ENCODE measurements around the gene NEURL4. TPM values are rescaled to one million over a fixed set of nuclear protein-coding genes. Genes with fewer than 3 reads are reported as not detected.
"Not testable (repeated sequence)": the region's sequence is repeated elsewhere in the genome, so short reads cannot be mapped to it uniquely, and the experiment has no call there.

Gene NEURL4
- polyA plus RNA-seq, 1 of the 3 experiments (the other 2 are of a cell fraction): 22.1 TPM

DNA sequence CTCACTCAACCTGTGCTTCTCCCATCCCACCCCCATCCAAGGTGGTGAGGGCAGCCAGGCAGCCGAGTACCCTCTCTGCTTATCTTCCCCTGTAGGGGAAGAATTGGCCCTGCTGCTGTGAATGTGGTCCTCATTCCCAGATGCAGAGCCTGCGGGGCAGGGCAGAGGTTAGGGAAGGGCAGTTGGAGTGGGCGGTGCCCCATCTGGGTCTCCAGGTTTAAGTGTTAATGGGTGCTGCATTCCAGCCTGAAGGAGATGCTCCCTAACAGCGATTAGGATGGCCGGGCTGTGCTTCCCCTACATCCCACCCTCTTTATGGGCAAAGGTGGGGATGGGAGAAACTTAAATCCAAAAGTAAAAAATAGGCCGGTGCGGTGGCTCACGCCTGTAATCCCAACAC is 37.9 kb upstream of the NEURL4 start:
- H3K36me3 ChIP-seq (replicated peaks in 1 of 2; ENCODE audit: control insufficient read depth in 1 of 2, insufficient read depth in 2 of 2, low read length in 1 of 2): no peaks in the 10 kb centered on the region
- CTCF ChIA-PET: no interaction called here
- H2AFZ ChIP-seq (ENCODE audit: low read depth): no peak overlapping the region
- no peaks in the 10 kb centered on the region; a peak in 1 of 4 replicates for H3K4me1 ChIP-seq (ENCODE audit: control insufficient read depth in 1 of 2, insufficient read depth in 2 of 2, low read depth in 1 of 2, low read length in 1 of 2)
- no peak overlapping the region for H3K4me2 ChIP-seq
- no peaks in the 10 kb centered on the region for H3K79me2 ChIP-seq (ENCODE audit: insufficient read depth)
- H3K9ac ChIP-seq: no peak overlapping the region
- H3K4me3 ChIP-seq (ENCODE audit: low read depth in 2 of 2, low read length in 1 of 2): no peak overlapping the region
- no peaks in the 10 kb centered on the region for H3K9me2 ChIP-seq
- no peaks in the 10 kb centered on the region for H3K27me3 ChIP-seq (ENCODE audit: insufficient read depth)
- no peak for DNase-seq
- 92% methylated on average over 5 of the region's 8 CpGs for WGBS (ENCODE audit: low lambda C conversion rate)
- no peaks in the 10 kb centered on the region for H3K9me3 ChIP-seq
- H4K20me1 ChIP-seq (ENCODE audit: insufficient read depth): no peaks in the 10 kb centered on the region
- H3F3A ChIP-seq (replicated peaks; ENCODE audit: insufficient read depth): no peaks in the 10 kb centered on the region
- TF ChIP-seq RFX5 (IDR thresholded peaks at IDR 0.05; ENCODE audit: low read length) (no peak), SMC3 (IDR thresholded peaks at IDR 0.05; ENCODE audit: low read depth, low read length) (no peak), SIN3A (IDR thresholded peaks at IDR 0.05; ENCODE audit: borderline replicate concordance, low read depth, low read length) (no peak), FOXJ3 (CRISPR knock-in tag; IDR thresholded peaks at IDR 0.05) (no peak), FOXM1 (IDR thresholded peaks at IDR 0.05; ENCODE audit: low read depth) (no peak), POLR2AphosphoS5 (IDR thresholded peaks at IDR 0.05; ENCODE audit: low read depth, low read length) (no peak), EP300 (IDR thresholded peaks at IDR 0.05; ENCODE audit: borderline replicate concordance in 1 of 2, low read depth in 1 of 2, low read length in 1 of 2) (no peak), MXI1 (IDR thresholded peaks at IDR 0.05; ENCODE audit: low read depth, low read length) (no peak), GABPA (IDR thresholded peaks at IDR 0.05; ENCODE audit: low read depth) (no peak), MEF2A (IDR thresholded peaks at IDR 0.05; ENCODE audit: borderline replicate concordance, low read depth) (no peak), NRF1 (IDR thresholded peaks at IDR 0.05; ENCODE audit: low read depth, low read length) (no peak), RCOR1 (IDR thresholded peaks at IDR 0.05; ENCODE audit: low read length) (no peak)
- TF ChIP-seq, protein P1, sequence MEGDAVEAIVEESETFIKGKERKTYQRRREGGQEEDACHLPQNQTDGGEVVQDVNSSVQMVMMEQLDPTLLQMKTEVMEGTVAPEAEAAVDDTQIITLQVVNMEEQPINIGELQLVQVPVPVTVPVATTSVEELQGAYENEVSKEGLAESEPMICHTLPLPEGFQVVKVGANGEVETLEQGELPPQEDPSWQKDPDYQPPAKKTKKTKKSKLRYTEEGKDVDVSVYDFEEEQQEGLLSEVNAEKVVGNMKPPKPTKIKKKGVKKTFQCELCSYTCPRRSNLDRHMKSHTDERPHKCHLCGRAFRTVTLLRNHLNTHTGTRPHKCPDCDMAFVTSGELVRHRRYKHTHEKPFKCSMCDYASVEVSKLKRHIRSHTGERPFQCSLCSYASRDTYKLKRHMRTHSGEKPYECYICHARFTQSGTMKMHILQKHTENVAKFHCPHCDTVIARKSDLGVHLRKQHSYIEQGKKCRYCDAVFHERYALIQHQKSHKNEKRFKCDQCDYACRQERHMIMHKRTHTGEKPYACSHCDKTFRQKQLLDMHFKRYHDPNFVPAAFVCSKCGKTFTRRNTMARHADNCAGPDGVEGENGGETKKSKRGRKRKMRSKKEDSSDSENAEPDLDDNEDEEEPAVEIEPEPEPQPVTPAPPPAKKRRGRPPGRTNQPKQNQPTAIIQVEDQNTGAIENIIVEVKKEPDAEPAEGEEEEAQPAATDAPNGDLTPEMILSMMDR (IDR thresholded peaks at IDR 0.05): no peak
- TF ChIP-seq, protein P2, sequence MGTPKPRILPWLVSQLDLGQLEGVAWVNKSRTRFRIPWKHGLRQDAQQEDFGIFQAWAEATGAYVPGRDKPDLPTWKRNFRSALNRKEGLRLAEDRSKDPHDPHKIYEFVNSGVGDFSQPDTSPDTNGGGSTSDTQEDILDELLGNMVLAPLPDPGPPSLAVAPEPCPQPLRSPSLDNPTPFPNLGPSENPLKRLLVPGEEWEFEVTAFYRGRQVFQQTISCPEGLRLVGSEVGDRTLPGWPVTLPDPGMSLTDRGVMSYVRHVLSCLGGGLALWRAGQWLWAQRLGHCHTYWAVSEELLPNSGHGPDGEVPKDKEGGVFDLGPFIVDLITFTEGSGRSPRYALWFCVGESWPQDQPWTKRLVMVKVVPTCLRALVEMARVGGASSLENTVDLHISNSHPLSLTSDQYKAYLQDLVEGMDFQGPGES (IDR thresholded peaks at IDR 0.05; ENCODE audit: low read depth, low read length): no peak
- TF ChIP-seq, protein P3, sequence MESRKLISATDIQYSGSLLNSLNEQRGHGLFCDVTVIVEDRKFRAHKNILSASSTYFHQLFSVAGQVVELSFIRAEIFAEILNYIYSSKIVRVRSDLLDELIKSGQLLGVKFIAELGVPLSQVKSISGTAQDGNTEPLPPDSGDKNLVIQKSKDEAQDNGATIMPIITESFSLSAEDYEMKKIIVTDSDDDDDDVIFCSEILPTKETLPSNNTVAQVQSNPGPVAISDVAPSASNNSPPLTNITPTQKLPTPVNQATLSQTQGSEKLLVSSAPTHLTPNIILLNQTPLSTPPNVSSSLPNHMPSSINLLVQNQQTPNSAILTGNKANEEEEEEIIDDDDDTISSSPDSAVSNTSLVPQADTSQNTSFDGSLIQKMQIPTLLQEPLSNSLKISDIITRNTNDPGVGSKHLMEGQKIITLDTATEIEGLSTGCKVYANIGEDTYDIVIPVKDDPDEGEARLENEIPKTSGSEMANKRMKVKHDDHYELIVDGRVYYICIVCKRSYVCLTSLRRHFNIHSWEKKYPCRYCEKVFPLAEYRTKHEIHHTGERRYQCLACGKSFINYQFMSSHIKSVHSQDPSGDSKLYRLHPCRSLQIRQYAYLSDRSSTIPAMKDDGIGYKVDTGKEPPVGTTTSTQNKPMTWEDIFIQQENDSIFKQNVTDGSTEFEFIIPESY (IDR thresholded peaks at IDR 0.05; ENCODE audit: borderline replicate concordance, low read depth): no peak
- TF ChIP-seq, protein P4, sequence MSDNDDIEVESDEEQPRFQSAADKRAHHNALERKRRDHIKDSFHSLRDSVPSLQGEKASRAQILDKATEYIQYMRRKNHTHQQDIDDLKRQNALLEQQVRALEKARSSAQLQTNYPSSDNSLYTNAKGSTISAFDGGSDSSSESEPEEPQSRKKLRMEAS (IDR thresholded peaks at IDR 0.05; ENCODE audit: low read depth): no peak
- H3K27ac ChIP-seq (ENCODE audit: low read depth in 2 of 2, low read length in 1 of 2): no peak overlapping the region
- POLR2A ChIA-PET: no interaction called here

DNA sequence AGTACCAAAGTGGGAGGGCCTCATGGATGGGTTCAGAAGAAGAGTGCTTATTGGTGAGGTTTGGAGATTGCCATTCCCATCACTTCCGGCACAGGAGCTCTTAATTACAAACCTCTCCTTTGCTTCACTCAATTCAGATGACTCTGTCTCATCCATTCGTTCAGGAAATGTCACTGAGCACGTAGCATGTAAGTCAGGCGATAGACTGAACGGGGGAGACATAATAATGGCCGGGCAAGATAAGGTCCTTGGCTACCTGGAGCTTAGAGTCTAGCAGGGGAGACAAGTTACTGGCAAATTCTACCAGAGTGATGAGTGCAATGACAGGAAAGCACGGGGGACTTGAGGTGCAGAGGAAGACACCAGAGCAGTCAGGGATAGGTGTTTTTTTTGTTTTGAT is 36.8 kb upstream of the NEURL4 start:
- H3K9ac ChIP-seq; H4K20me1 ChIP-seq (ENCODE audit: insufficient read depth); H3K79me2 ChIP-seq (ENCODE audit: insufficient read depth); DNase-seq; H3K4me3 ChIP-seq (ENCODE audit: low read depth in 2 of 2, low read length in 1 of 2); H3K27me3 ChIP-seq (ENCODE audit: insufficient read depth); H3K36me3 ChIP-seq (replicated peaks in 1 of 2; ENCODE audit: control insufficient read depth in 1 of 2, insufficient read depth in 2 of 2, low read length in 1 of 2); H3K9me2 ChIP-seq; H3F3A ChIP-seq (replicated peaks; ENCODE audit: insufficient read depth); POLR2A ChIA-PET; H3K9me3 ChIP-seq; H3K27ac ChIP-seq (ENCODE audit: low read depth in 2 of 2, low read length in 1 of 2); H3K4me2 ChIP-seq; H3K4me1 ChIP-seq (ENCODE audit: control insufficient read depth in 1 of 2, insufficient read depth in 2 of 2, low read depth in 1 of 2, low read length in 1 of 2); H2AFZ ChIP-seq (ENCODE audit: low read depth): not testable (repeated sequence)
- WGBS (ENCODE audit: low lambda C conversion rate): 83% methylated on average over 6 of the region's 7 CpGs
- CTCF ChIA-PET: interaction anchor here (0.6 to 2.2 kb wide), 2 partner anchors 10 to 41 kb away, joined by 3 to 16 read pairs; partner anchors contain the start of gene TMEM95

All from SK-N-SH (cell line).